GM12878 (cell line): ENCODE results near the gene SLC47A2. TPM values are rescaled to one million over a fixed set of nuclear protein-coding genes. Genes with fewer than 3 reads are reported as not detected.

Experiments
- ATAC-seq: fragments of 200-7000 bp; cut with Tn5 transposase; 3 replicates; pipeline ENCODE4 v1.9.1; 2020; ENCODE audit warnings: mild to moderate bottlenecking, moderate library complexity
- BruUV-seq: library from RNA; stranded (reverse); fragments of 400-500 nt; replicated peaks from 2 replicates; lab custom pipeline; 2021; lab: Mats Ljungman, UMichigan
- CTCF ChIA-PET: fragments of 300-600 bp; sonication (Branson Sonifier 250); formaldehyde crosslinking; extraction: SDS; loops from one replicate; lab custom pipeline; 2021; ENCODE audit warnings: inconsistent platforms; lab: Yijun Ruan, JAX
- POLR2A ChIA-PET: fragments of 350-600 bp; formaldehyde crosslinking; extraction: SDS; loops from one replicate; lab custom pipeline; 2021; ENCODE audit warnings: inconsistent platforms; lab: Charles Lee
- RAD21 ChIA-PET: fragments of 300-600 bp; sonication (Branson Sonifier 250); formaldehyde crosslinking; loops from one replicate; lab custom pipeline; 2023; ENCODE audit warnings: antibody characterized with exemption; ENCODE audit not compliant: unreplicated experiment; lab: Charles Lee
- SMC1A ChIA-PET: fragments of 300-600 bp; sonication (Branson Sonifier 250); formaldehyde crosslinking; loops from one replicate; lab custom pipeline; 2023; ENCODE audit not compliant: unreplicated experiment, uncharacterized antibody; lab: Charles Lee
- DNase-seq: peaks from one replicate; pipeline ENCODE4 v3.0.0-alpha.2; 2011; ENCODE audit warnings: low read depth, low spot score
- FAIRE-seq: peaks from 3 replicates; lab custom pipeline; 2011; peaks lifted over from hg19 to GRCh38; lab: Jason Lieb, UNC
- H2AFZ ChIP-seq: 2 replicates; pipeline ENCODE4 v1.6.0; 2011; ENCODE audit warnings: low read depth, low read length, control low read depth; ENCODE audit not compliant: control insufficient read depth
- H3K27ac ChIP-seq: 2 replicates; pipeline ENCODE4 v1.5.1; 2011; ENCODE audit warnings: control low read depth; ENCODE audit not compliant: control insufficient read depth, insufficient read depth
- H3K27me3 ChIP-seq, 2 experiments: replicated peaks in 1 of 2; 2 replicates each; pipeline versions ENCODE4 v1.6.0 to v1.6.1; 2011; ENCODE audit warnings: low read length in 1 of 2; ENCODE audit not compliant: control insufficient read depth in 2 of 2, insufficient read depth in 2 of 2
- H3K36me3 ChIP-seq, 2 experiments: 2 replicates each; pipeline ENCODE4 v1.5.1; 2011; ENCODE audit warnings: low read length in 1 of 2; ENCODE audit not compliant: control insufficient read depth in 2 of 2, insufficient read depth in 2 of 2
- H3K4me1 ChIP-seq: 2 replicates; pipeline ENCODE4 v1.6.1; 2011; ENCODE audit warnings: mild to moderate bottlenecking, low read length, moderate library complexity, mixed read lengths; ENCODE audit not compliant: control insufficient read depth, insufficient read depth
- H3K4me2 ChIP-seq: 2 replicates; pipeline ENCODE4 v1.6.0; 2011; ENCODE audit warnings: control low read depth; ENCODE audit not compliant: control insufficient read depth, insufficient read depth
- H3K4me3 ChIP-seq: fragments of 200-600 bp; sonication (generic); 2 replicates; pipeline ENCODE4 v1.5.1; 2016
- H3K79me2 ChIP-seq: 2 replicates; pipeline ENCODE4 v1.6.0; 2011; ENCODE audit warnings: low read length; ENCODE audit not compliant: control insufficient read depth, insufficient read depth
- H3K9ac ChIP-seq: 2 replicates; pipeline ENCODE4 v1.8.0; 2011; ENCODE audit warnings: low read length, control low read depth, mixed read lengths; ENCODE audit not compliant: control insufficient read depth, insufficient read depth
- H3K9me3 ChIP-seq: replicated peaks from 3 replicates; pipeline ENCODE4 v1.5.1; 2011; ENCODE audit warnings: mild to moderate bottlenecking, low read length; ENCODE audit not compliant: control insufficient read depth, insufficient read depth
- H4K20me1 ChIP-seq: 2 replicates; pipeline ENCODE4 v1.6.0; 2011; ENCODE audit not compliant: control insufficient read depth, insufficient read depth
- BCL3 ChIP-seq: IDR thresholded peaks from 2 replicates; pipeline ENCODE4 v1.6.1; 2011; ENCODE audit warnings: borderline replicate concordance, low read depth, mild to moderate bottlenecking, moderate library complexity, low read length; ENCODE audit not compliant: insufficient read depth, poor library complexity, severe bottlenecking
- BHLHE40 ChIP-seq, 2 experiments: fragments of 450-650 bp in 1 of 2; IDR thresholded peaks; 2 replicates each; pipeline ENCODE4 v1.6.1; 2011 to 2017; ENCODE audit warnings: low read depth in 2 of 2, borderline replicate concordance in 1 of 2, improper control_type of control experiment in 1 of 2, low read length in 1 of 2, mild to moderate bottlenecking in 1 of 2
- BRCA1 ChIP-seq: IDR thresholded peaks from 2 replicates; pipeline ENCODE4 v1.6.1; 2011; ENCODE audit warnings: low read depth, low read length, improper control_type of control experiment
- CBX5 ChIP-seq: sonication (generic); IDR thresholded peaks from 2 replicates; pipeline ENCODE4 v1.6.1; 2016; ENCODE audit warnings: low read depth, moderate library complexity, mild to moderate bottlenecking, inconsistent platforms
- ESRRA ChIP-seq: IDR thresholded peaks from 2 replicates; pipeline ENCODE4 v1.6.1; 2012; ENCODE audit warnings: mild to moderate bottlenecking, low read length, improper control_type of control experiment
- IKZF2 ChIP-seq, 2 experiments: fragments of 450-650 bp; IDR thresholded peaks; 2 replicates each; pipeline ENCODE4 v1.6.1; 2017; ENCODE audit warnings: mild to moderate bottlenecking in 2 of 2, moderate library complexity in 2 of 2
- MAX ChIP-seq: IDR thresholded peaks from 2 replicates; pipeline ENCODE4 v1.6.1; 2012; ENCODE audit warnings: low read depth, low read length, improper control_type of control experiment
- NR2F1 ChIP-seq: fragments of 450-650 bp; conservative IDR thresholded peaks from 2 replicates; pipeline ENCODE4 v1.6.1; 2017; ENCODE audit warnings: mild to moderate bottlenecking
- PRDM15 ChIP-seq: fragments of 450-650 bp; formaldehyde crosslinking; IDR thresholded peaks from 2 replicates; pipeline ENCODE4 v1.4.0; 2020; ENCODE audit warnings: mild to moderate bottlenecking, moderate library complexity
- SMAD5 ChIP-seq: IDR thresholded peaks from 2 replicates; pipeline ENCODE4 v1.6.1; 2016; ENCODE audit warnings: antibody characterized with exemption, low read depth
- SRF ChIP-seq, 2 experiments: IDR thresholded peaks; 2 replicates each; pipeline ENCODE4 v1.6.1; 2011; ENCODE audit warnings: low read depth in 2 of 2, low read length in 2 of 2, mild to moderate bottlenecking in 1 of 2, moderate library complexity in 1 of 2
- SUPT20H ChIP-seq: IDR thresholded peaks from 2 replicates; pipeline ENCODE4 v1.6.1; 2011; ENCODE audit warnings: low read depth, mild to moderate bottlenecking, low read length, moderate library complexity, borderline replicate concordance; ENCODE audit not compliant: control insufficient read depth
- TARDBP ChIP-seq: IDR thresholded peaks from 2 replicates; pipeline ENCODE4 v1.6.1; 2016; ENCODE audit warnings: borderline replicate concordance
- TBL1XR1 ChIP-seq: IDR thresholded peaks from 2 replicates; pipeline ENCODE4 v1.6.1; 2012; ENCODE audit warnings: low read depth, low read length, improper control_type of control experiment
- ZNF274 ChIP-seq: IDR thresholded peaks from one replicate; pipeline ENCODE4 v1.8.0; 2011; ENCODE audit not compliant: insufficient read length, insufficient read depth
- ZNF622 ChIP-seq: fragments of 450-650 bp; IDR thresholded peaks from 2 replicates; pipeline ENCODE4 v1.6.1; 2017; ENCODE audit warnings: mild to moderate bottlenecking, inconsistent platforms
- WGBS: methylation state at CpG from one replicate; pipeline ENCODE4 v1.1.6; 2016; ENCODE audit warnings: low lambda C conversion rate; ENCODE audit not compliant: insufficient replicate concordance, insufficient coverage; ENCODE audit errors: missing lambda C conversion rate; 5-methylcytosine and 5-hydroxymethylcytosine counted together
- in situ Hi-C: fragments of 300-500 bp; cut with MboI; formaldehyde crosslinking; loops from 9 replicates; pipeline ENCODE4 v1.14.3; 2018; ENCODE audit warnings: mixed read lengths
- intact Hi-C: fragments of 100-400 bp; cut with micrococcal nuclease; formaldehyde crosslinking; loops from one replicate; pipeline ENCODE4 v1.14.2; 2022; ENCODE audit not compliant: unreplicated experiment
- polyA plus RNA-seq, 11 experiments: library from polyadenylated mRNA; depleted of rRNA in 4 of 11; unstranded in 6 of 11; stranded (reverse) in 5 of 11; fragments of >200 nt; fragmentation: Nextera tagmentation in 4 of 11; fragmentation: Illumina TruSeq in 1 of 11; extraction: Ambion mirVana in 4 of 11; extraction: Trizol in 1 of 11; gene quantifications; 1 replicate in 1 of 11; 2 replicates in 10 of 11; pipeline versions ENCODE4 v1.2.1 to v1.2.3, GENCODE V29; 2011 to 2016; ENCODE audit warnings: inconsistent platforms in 2 of 11, missing spikeins in 2 of 11, low read depth in 1 of 11
- total RNA-seq, 4 experiments: library from RNA; depleted of rRNA in 3 of 4; stranded (reverse); fragments of >200 nt in 3 of 4; fragmentation: Illumina TruSeq in 1 of 4; extraction: Trizol in 1 of 4; gene quantifications; 2 replicates each; pipeline versions ENCODE4 v1.2.1 to v1.2.3, GENCODE V29; 2013 to 2021
- TF ChIP-seq, protein P1 (sequence below): fragments of 450-650 bp; IDR thresholded peaks from 2 replicates; pipeline ENCODE4 v1.6.1; 2017; ENCODE audit warnings: borderline replicate concordance

Gene SLC47A2
- total and polyA plus RNA-seq, 10 of the 15 experiments (the other 5 are each of a cell fraction or from before 2014, with no cell fraction given) = not detected

DNA sequence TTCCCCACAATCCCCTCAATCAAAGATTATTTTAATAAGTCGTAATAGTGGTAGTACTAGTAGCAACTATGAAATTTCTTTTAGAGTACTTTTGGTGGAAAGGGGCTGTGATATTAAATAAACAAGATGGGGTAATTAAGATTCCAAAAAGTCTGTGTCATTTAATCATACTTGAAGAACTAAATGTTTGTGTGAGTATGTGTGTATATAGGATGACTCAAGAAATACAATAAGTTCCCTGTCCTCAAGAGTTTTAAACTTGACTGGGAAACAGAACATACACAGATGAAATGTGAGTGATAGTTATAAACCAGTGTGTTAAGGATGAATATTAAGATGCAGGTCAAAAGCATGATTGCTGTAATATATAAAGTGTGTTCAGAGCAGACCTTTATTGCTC is 65.6 kb downstream of the SLC47A2 start (continued):
- TF ChIP-seq TARDBP = no peak
- TF ChIP-seq, all 136 proteins: peak for 0

- DNase-seq = no peak
- Histone ChIP-seq H3K79me2 (peaks cover 8% of the 10 kb centered on the region), H3K4me1 (peaks cover 8% of the 10 kb centered on the region; the same call in 1 of the 2 replicates), H4K20me1 (no peaks in the 10 kb centered on the region), H3K27me3 (no peaks in the 10 kb centered on the region), H3K4me3 (peak overlapping the region; percentile 65), H3K4me2 (peak overlapping the region; percentile 96), H3K36me3 (no peaks in the 10 kb centered on the region), H3K9me3 (no peaks in the 10 kb centered on the region; the same call in 2 of the 3 replicates), H3K27ac (peak overlapping the region; percentile 56), H2AFZ (peak overlapping the region; percentile 97), H3K9ac (peak overlapping the region; percentile 71)
- in situ Hi-C loops (no loop called here), intact Hi-C loops (loop anchor here (5.0 to 10.0 kb wide), 3 partner anchors 118 to 284 kb away; partner anchors contain the start of gene B9D1)
- ATAC-seq = no peak
- ChIA-PET RAD21 (interaction anchor here (1.6 to 1.7 kb wide), 2 partner anchors 16 to 134 kb away, joined by 3 to 6 read pairs; no protein-coding TSS in a partner anchor), POLR2A (no interaction called here), CTCF (interaction anchor here (2.5 to 2.7 kb wide), 2 partner anchors 114 to 136 kb away, joined by 12 to 19 read pairs; no protein-coding TSS in a partner anchor), SMC1A (interaction anchor here (1.2 to 1.9 kb wide), 3 partner anchors 105 to 271 kb away, joined by 5 read pairs; partner anchors contain the start of gene MAPK7)
- no peak for TF ChIP-seq IKZF2 (IDR thresholded peaks at IDR 0.05)
- TF ChIP-seq TBL1XR1 = no peak
- TF ChIP-seq PRDM15 (CRISPR knock-in tag) = no peak
- TF ChIP-seq ESRRA = no peak
- TF ChIP-seq ZNF274 = no peak
- no peak for TF ChIP-seq BCL3
- TF ChIP-seq TARDBP = no peak
- TF ChIP-seq BRCA1 = no peak
- TF ChIP-seq ZNF622 = no peak
- no peak for TF ChIP-seq SUPT20H
- no peak for TF ChIP-seq SMAD5
- no peak for TF ChIP-seq BHLHE40 (IDR thresholded peaks at IDR 0.05; ENCODE audit: borderline replicate concordance in 1 of 2, low read depth in 2 of 2, low read length in 1 of 2)
- TF ChIP-seq CBX5 = no peak
- no peak for TF ChIP-seq NR2F1
- TF ChIP-seq MAX = no peak
- TF ChIP-seq SRF (IDR thresholded peaks at IDR 0.05; ENCODE audit: low read depth in 2 of 2, low read length in 2 of 2) = no peak
- TF ChIP-seq, protein P1, sequence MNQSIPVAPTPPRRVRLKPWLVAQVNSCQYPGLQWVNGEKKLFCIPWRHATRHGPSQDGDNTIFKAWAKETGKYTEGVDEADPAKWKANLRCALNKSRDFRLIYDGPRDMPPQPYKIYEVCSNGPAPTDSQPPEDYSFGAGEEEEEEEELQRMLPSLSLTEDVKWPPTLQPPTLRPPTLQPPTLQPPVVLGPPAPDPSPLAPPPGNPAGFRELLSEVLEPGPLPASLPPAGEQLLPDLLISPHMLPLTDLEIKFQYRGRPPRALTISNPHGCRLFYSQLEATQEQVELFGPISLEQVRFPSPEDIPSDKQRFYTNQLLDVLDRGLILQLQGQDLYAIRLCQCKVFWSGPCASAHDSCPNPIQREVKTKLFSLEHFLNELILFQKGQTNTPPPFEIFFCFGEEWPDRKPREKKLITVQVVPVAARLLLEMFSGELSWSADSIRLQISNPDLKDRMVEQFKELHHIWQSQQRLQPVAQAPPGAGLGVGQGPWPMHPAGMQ = no peak
- FAIRE-seq = no peak
- WGBS = 0% methylated on average over 2 of the region's 2 CpGs
- BruUV-seq = no TSS peak
Measured at GRCh38 chr17:19649274-19649541, 67.2 kb downstream of the SLC47A2 start.
